D341Med (cell line): ENCODE data around the gene VDAC1.
"Not testable (repeated sequence)": the region's sequence is repeated elsewhere in the genome, so short reads cannot be mapped to it uniquely, and the experiment has no call there.

Experiments
- DNase-seq: peaks from one replicate; pipeline ENCODE4 v3.0.0; 2012; ENCODE audit warnings: low spot score

VDAC1 gene

DNA sequence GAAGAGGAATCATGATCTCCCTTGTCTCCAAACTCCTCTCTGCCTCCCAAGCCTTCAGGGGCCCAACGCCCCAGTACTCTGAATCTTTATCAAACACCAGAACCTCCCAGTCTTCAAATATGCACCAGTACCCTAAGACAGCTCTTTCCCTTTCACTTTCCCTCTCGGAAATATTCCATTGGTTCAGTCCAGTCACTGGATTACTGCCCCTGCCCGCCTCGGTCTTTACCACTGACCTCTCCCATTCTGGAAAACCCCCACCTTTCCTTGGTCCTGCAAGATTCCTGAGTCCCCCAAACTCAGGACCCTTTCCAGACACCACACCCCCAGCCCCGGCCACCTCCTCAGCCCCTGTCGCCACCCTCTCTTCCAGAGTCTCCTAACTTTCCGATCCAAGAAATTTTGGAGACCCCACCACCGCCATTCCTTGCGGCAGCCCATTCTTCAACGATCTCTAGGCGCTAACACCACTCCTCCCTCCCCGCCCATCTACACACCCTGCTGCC, 37.0 kb downstream of the VDAC1 start:
- no peak for DNase-seq

GRCh38 chr5:133967124-133967523, 37.7 kb downstream of the VDAC1 start:
- no peak for DNase-seq

- no peak for DNase-seq
Measured at GRCh38 chr5:133966090-133966489, 38.7 kb downstream of the VDAC1 start.

GRCh38 chr5:133963493-133964128, 41.2 kb downstream of the VDAC1 start:
- no peak for DNase-seq

- no peak for DNase-seq
Measured at GRCh38 chr5:133962801-133963476, 41.8 kb downstream of the VDAC1 start.

DNA sequence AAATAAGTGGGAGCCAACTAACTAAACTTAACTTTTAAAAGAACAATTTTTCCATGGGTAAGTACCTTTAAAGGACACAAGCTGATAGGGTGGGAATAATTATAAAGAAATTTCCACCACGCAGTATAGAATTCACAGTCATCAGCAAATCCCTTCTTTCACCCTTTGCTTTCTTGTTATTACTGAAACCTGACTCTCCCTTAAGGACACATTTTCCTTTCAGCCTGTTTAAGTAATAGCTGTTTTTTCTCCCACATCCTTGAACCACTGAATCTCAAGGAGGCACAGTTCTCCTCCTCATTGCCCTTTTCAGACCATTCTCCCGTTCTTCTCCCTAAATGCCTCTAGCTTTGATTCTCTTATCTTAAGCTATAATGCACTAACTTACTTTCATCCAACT, 42.6 kb downstream of the VDAC1 start:
- no peak for DNase-seq

DNA sequence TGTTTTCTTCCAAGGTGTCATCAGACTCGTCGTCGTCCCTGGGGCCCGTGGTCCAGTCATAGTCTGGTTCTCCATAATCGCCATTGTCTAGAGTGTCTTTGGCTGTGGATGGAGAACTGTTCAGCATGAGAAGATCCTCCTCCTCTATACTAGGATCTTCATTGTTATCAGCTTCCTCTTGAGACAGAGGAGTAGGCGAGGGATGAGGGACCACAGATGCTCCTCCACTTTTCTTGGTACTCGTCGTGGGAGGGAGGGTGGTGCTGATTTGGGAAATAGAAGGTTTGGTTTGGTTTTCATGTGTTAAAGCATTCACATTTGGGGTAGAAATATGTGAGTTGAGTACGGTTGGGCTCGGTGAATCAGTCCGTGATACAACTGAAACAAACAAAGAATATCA, 45.1 kb downstream of the VDAC1 start:
- DNase-seq = no peak

- no peak for DNase-seq
Measured at GRCh38 chr5:133957591-133957990, 47.2 kb downstream of the VDAC1 start.

GRCh38 chr5:133957080-133957479, 47.7 kb downstream of the VDAC1 start:
- no peak for DNase-seq

GRCh38 chr5:133956196-133956595, 48.6 kb downstream of the VDAC1 start:
- not testable (repeated sequence) for DNase-seq

DNA sequence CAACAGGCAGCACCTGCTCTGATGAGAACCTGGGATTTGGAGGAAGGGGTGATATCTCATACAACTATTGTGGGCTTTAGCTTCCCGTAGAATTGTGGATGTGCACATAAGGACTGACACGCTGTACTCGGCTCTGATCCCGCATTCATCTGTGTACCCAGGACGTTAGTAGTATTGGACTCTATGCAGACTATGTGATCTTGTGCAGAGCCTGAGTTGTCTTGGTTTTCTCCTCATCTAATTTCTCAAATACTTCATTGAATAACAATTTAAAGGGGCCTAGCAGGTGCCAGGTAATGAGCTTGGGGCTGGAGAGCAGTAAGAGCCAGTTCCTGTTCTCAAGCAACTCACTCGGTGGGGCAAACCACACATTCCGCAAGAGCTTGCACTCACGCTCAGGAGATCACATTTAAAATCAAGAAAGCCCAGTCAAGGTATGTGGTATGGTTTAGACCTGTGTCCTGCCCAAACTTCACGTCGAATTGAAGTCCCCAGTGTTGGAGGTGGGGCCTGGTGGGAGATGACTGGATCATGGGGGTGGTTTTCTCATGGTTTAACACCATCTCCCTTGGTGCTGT, 51.1 kb downstream of the VDAC1 start:
- DNase-seq = no peak

- no peak for DNase-seq
Measured at GRCh38 chr5:133952729-133953567, 51.8 kb downstream of the VDAC1 start.

DNA sequence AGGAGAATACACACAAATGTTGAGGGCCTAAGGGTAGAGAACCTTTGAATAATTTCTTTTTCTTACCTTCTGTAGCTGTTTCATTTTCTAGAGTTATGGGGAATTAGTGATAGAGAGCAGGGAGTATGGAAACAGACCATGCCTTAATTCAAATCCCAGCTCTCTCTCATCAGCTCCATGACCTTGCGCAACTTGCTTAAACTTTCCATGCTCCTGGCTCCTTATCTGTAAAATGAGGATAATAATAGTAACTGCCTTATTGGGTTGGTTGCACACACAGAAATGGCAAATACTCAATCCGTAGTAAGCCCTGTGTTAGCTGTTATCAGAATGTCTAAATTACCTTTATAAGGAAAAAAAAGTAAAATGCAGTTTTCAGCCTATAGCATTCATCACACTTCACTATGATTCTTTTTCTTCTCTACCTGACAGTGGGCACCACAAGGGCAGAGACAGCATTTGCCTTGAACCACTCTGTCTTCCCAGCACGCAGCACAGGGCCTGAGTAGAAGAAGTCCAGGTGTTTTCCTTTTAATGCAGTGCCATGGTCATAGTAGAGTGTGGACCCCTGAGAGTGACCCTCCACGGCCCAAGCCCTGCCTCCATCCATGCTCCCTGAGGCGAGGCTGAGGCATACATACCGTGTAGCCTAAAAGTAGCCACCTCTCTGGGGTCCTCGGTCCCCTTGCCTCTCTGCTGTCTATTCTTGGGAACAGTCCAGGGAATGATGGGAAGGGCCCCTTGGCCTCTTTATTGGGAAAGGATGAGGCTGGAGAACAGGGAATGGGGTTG, 53.8 kb downstream of the VDAC1 start:
- no peak for DNase-seq

GRCh38 chr5:133948721-133949120, 56.1 kb downstream of the VDAC1 start:
- no peak for DNase-seq

- no peak for DNase-seq
Measured at GRCh38 chr5:133947431-133947841, 57.3 kb downstream of the VDAC1 start.

GRCh38 chr5:133945568-133945967, 59.2 kb downstream of the VDAC1 start:
- no peak for DNase-seq

- DNase-seq = peak; percentile 75
Measured at GRCh38 chr5:133944263-133945185, 60.3 kb downstream of the VDAC1 start.

DNA sequence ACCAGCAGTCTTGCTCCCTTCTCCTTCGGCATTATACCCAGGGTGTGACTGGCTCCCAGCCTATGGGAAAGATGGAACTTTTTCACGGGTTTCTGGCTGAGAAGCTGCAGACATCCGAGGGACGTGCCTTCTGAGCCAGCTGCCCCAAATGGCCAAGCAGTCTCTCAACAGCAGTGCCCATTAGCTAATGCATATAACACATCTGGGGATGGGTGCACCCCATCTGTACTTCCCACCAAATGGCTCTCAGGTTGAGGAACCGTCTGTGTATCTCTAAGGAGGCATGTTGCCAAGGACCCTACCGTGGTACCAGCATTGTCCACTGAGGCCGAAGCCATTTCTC, 61.3 kb downstream of the VDAC1 start:
- DNase-seq = no peak

GRCh38 chr5:133942614-133943474, 61.9 kb downstream of the VDAC1 start:
- no peak for DNase-seq
